NCI-H460 (cell line): ENCODE results near the gene CPSF4. TPM values are rescaled to one million over a fixed set of nuclear protein-coding genes. Genes with fewer than 3 reads are reported as not detected.

ENCODE experiments used
- DNase-seq: peaks from one replicate; pipeline ENCODE4 v3.0.0-alpha.2; 2016; ENCODE audit warnings: low read depth; ENCODE audit errors: extremely low read depth
- total RNA-seq: library from RNA; depleted of rRNA; stranded (reverse); fragments of >200 nt; shearing (Covaris generic); gene quantifications from 2 replicates; pipeline ENCODE4 v1.2.3, GENCODE V29; 2014

The CPSF4 gene
- total RNA-seq, 1 experiment from 2014 or later = 42.7 TPM

GRCh38 chr7:99446096-99446495 is 7.4 kb downstream of the CPSF4 start:
- DNase-seq = no peak

DNA sequence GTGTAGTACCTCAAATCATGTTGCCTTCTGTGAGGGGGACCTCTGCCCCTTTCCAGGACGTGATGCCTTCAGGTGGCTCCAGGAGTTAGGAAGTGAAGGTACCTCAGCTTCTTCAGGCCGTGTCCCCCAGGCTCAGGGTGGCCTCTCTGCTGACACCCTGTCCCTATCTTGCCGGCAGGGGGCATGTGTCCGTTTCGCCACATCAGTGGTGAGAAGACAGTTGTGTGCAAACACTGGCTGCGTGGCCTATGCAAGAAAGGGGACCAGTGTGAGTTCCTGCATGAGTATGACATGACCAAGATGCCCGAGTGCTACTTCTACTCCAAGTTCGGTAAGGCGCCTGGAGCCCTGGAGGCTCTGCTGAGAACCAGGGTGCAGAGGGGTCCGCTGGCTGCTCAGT is 9.2 kb downstream of the CPSF4 start:
- peak; percentile 44 for DNase-seq

GRCh38 chr7:99448855-99449254 is 10.1 kb downstream of the CPSF4 start:
- DNase-seq = no peak

GRCh38 chr7:99449326-99449725 is 10.6 kb downstream of the CPSF4 start:
- no peak for DNase-seq

GRCh38 chr7:99451936-99452335 is 13.2 kb downstream of the CPSF4 start:
- DNase-seq = no peak

DNA sequence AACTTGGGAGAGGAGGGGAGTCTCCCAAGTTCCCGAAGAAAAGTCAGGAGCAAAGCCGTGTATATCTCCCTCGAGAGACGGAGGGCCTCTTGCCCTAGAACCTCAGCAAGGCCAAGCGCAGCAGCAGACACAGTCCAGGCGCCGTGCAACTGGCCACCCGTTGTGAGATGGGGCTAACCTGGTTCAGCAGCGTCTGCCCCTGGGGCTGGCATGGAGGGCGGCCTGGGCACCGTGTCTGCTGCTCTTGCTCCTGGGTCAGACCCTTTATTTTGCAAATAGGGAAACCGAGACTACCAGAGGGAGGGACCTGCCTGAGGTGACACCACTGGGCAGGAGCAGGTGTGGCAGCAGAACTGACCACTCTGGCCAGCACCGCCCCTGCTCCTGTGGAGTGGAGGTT is 13.8 kb downstream of the CPSF4 start:
- DNase-seq = no peak

DNA sequence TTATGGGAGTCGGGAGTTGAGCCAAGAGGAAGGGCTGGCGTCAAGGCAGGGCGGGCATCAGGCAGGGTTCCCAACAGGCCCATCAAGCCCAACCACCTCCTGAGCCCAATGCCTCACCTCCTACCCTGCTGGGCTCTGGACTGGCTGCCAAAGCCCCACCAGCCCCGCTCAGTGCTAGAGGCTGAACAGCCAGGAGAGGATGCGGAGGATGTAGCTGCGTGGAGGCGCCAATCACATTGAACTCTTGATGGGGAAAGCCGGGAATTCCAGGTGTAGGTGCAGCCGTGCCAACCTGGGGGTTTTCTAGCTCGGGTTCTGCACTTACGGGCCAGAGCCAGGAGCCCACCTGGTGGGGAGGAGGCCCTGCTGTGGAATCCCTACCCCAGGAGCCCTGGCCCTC is 14.4 kb downstream of the CPSF4 start:
- no peak for DNase-seq

DNA sequence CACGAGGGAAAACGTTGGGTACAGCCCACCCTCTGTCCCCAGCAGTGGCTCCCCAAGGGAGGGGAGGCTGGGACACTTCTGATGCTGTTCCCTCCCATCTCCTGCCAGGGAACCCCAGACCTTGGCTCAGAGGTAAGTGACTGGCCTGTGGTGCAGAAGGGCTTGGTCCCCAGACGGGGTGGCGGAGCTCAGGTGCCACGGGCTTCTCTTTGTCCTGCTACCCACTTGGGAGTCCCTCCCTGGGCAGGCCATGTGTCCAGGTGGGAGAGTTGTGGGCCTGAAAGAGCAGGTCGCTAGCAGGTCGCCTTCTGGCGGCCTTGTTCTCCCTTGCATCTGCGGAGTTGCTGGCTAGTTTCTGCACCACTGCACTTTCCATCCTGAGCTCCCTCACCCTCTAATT is 17.1 kb downstream of the CPSF4 start:
- no peak for DNase-seq

- no peak for DNase-seq
Observed at GRCh38 chr7:99456288-99456687, 17.5 kb downstream of the CPSF4 start.

DNA sequence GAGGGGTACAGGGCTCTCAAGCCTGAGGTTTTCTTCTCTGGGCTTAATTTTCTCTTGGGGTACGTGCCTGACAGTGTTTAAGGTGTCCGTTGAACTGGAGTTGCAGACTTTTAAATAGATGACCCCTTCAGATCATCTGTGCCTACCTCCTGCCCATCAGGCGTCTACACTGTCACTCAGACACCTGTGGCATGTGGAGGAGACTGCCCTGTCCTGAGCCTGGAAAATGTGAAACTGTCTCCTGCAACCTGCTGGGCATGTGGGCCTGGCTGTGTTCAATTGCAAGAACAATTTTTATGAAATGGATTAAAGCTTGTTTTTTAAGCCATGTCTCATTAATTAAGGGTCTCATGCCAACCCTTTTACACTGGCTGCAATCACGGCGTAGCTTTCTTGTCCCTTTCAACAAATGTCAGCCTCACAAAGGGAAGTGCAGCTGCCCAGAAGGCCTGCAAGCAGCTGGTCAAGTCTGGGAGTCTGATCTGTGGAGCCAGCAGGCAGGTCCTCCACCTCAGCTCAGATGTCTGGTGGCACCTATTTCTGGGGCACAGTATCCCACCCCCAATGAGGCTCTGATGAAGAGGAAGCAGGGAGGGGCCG is 18.4 kb downstream of the CPSF4 start:
- DNase-seq = no peak

GRCh38 chr7:99457650-99458493 is 19.1 kb downstream of the CPSF4 start:
- no peak for DNase-seq

DNA sequence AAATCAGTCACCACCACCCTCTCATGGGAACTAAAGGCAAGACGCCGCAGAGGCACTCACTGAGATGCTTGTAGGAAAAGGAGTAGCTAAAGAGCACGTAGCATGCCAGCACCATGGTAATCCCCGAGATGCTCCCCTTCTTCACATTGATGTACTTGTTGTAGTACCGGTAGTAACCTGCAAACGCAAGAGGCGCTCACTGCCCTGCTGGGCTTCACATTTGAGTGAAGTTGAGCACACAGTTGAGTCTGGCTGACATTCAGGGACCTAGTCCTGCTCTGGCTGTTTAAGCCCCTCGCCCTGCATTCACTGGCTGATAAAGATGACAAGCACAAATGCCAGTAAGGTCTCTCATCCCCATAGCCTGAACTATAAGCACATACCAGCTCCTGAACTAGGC is 20.3 kb downstream of the CPSF4 start:
- no peak for DNase-seq

GRCh38 chr7:99460651-99461050 is 21.9 kb downstream of the CPSF4 start:
- DNase-seq = no peak

DNA sequence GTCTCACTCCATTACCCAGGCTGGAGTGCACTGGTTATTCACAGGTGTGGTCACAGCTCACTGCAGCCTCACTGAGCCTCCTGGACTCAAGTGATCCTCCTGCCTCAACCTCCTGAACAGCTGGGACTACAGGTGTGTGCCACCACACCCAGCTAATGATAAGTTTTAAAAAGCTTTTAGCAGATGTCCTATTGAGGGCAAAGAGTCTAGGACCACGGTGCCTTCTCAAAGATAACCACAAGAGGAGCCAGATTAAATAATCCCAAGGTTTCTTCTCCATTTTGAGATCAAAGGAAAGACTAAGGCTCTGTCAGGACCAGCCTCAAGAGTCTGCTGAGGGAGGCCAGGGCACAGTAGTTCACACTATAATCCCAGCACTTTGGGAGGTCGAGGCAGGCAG is 22.5 kb downstream of the CPSF4 start:
- DNase-seq = no peak

DNA sequence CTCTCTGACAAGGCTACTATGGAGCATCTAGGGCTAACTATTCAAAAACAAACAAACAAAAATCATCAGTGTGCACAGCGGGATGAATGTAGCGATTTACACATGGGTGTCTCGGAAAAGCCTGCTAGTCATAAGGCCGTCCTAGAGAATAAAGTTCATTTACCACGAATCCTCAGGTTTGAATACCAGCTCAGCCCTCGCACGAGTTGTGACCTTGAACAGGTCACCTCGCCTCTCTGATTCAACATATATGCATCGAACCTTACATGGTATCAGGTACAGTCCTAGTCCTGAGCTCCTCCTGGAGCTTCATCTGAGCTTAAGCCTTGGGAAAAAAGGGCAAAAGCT is 26.7 kb downstream of the CPSF4 start:
- no peak for DNase-seq

GRCh38 chr7:99468336-99468918 is 29.7 kb downstream of the CPSF4 start:
- no peak for DNase-seq

DNA sequence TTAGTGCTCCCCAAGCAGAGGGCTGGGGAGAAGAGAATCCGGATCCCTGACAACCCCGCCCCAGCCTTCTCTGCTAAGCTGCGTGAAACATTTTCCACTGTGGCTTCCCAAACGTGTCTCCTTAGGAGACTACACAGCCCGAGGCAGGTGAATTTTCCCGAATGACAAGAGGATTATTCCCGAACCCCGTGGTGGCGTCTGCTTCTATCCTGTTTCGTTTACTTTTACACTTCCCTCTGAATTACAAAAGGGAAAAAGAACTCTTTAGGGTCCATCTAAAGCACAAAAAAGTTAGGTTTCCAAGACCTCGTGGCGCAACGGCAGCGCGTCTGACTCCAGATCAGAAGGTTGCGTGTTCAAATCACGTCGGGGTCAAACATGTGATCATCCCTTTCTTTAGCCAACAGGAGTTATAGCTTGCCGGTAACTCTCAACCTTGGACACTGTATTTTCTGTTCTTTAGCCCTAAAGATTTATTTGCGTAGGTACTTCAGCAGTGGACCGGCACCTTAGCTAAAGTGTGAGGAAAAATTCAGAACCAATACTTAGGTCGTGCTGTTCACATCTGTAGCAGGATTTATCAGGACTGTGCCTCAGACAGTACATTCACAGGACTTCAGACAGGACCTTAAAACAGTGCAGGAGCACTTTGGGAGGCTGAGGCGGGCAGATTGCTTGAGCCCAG is 30.8 kb downstream of the CPSF4 start:
- no peak for DNase-seq

- DNase-seq = peak; percentile 95
Observed at GRCh38 chr7:99472561-99473314, 34.0 kb downstream of the CPSF4 start, which contains the start of gene ZNF789. Gene ZNF789, plus strand, starts transcription at chr7:99472890. Its CDS starts 3,567 bp downstream, at chr7:99476457.

- DNase-seq = no peak
Observed at GRCh38 chr7:99473315-99473596, 34.5 kb downstream of the CPSF4 start.

DNA sequence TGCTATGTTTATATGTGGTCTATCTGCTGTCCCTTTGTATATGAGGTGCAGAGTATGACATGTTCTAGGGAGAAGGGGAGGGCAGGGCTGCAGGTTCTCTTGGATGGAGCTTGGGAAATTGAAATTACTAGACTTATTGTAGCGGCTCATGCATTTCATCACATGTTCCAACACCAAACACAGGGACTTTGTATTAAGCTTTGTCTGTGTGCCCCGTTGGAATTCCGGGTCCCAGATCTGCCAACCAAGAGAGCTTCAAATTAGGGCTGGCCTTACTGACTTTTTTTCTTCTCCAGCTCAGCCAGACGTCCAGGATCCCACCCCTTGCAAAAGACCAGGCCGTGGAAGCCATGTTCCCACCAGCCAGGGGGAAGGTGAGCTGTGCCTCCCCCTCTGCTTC is 37.4 kb downstream of the CPSF4 start:
- DNase-seq = no peak
